ENCODE measurements around the gene B3GLCT.
"Not testable (repeated sequence)": the region's sequence is repeated elsewhere in the genome, so short reads cannot be mapped to it uniquely, and the experiment has no call there.

The B3GLCT gene

GRCh38 chr13:31327182-31327860, 127.5 kb downstream of the B3GLCT start:
- no peak overlapping the region for H3K4me3 ChIP-seq (ENCODE audit: low read length)
- no peak for DNase-seq (ENCODE audit: low read depth, low spot score)

- H3K4me3 ChIP-seq (ENCODE audit: low read length) = no peak overlapping the region
- no peak for DNase-seq (ENCODE audit: low read depth, low spot score)
Measured at GRCh38 chr13:31328549-31329235, 128.9 kb downstream of the B3GLCT start.

- no peak overlapping the region for H3K4me3 ChIP-seq (ENCODE audit: low read length)
- DNase-seq (ENCODE audit: low read depth, low spot score) = no peak
Measured at GRCh38 chr13:31330236-31330635, 130.5 kb downstream of the B3GLCT start.

- no peak overlapping the region for H3K4me3 ChIP-seq (ENCODE audit: low read length)
- DNase-seq (ENCODE audit: low read depth, low spot score) = no peak
Measured at GRCh38 chr13:31331068-31331467, 131.3 kb downstream of the B3GLCT start.

- DNase-seq (ENCODE audit: low read depth, low spot score) = no peak
- no peak overlapping the region for H3K4me3 ChIP-seq (ENCODE audit: low read length)
Measured at GRCh38 chr13:31334547-31334946, 134.8 kb downstream of the B3GLCT start.

GRCh38 chr13:31334994-31335557, 135.3 kb downstream of the B3GLCT start:
- no peak for DNase-seq (ENCODE audit: low read depth, low spot score)
- no peak overlapping the region for H3K4me3 ChIP-seq (ENCODE audit: low read length)

- H3K4me3 ChIP-seq (ENCODE audit: low read length); DNase-seq (ENCODE audit: low read depth, low spot score): not testable (repeated sequence)
Measured at GRCh38 chr13:31339616-31340015, 139.8 kb downstream of the B3GLCT start.

- not testable (repeated sequence) for H3K4me3 ChIP-seq (ENCODE audit: low read length); DNase-seq (ENCODE audit: low read depth, low spot score)
Measured at GRCh38 chr13:31340848-31341247, 141.1 kb downstream of the B3GLCT start.

- no peak overlapping the region for H3K4me3 ChIP-seq (ENCODE audit: low read length)
- no peak for DNase-seq (ENCODE audit: low read depth, low spot score)
Measured at GRCh38 chr13:31346891-31347290, 147.1 kb downstream of the B3GLCT start.

GRCh38 chr13:31349156-31349555, 149.4 kb downstream of the B3GLCT start:
- DNase-seq (ENCODE audit: low read depth, low spot score) = no peak
- H3K4me3 ChIP-seq (ENCODE audit: low read length) = no peak overlapping the region

- no peak for DNase-seq (ENCODE audit: low read depth, low spot score)
- no peak overlapping the region for H3K4me3 ChIP-seq (ENCODE audit: low read length)
Measured at GRCh38 chr13:31350560-31350959, 150.8 kb downstream of the B3GLCT start.

GRCh38 chr13:31351376-31351775, 151.6 kb downstream of the B3GLCT start:
- no peak for DNase-seq (ENCODE audit: low read depth, low spot score)
- H3K4me3 ChIP-seq (ENCODE audit: low read length) = no peak overlapping the region

- no peak for DNase-seq (ENCODE audit: low read depth, low spot score)
- no peak overlapping the region for H3K4me3 ChIP-seq (ENCODE audit: low read length)
Measured at GRCh38 chr13:31352467-31352866, 152.7 kb downstream of the B3GLCT start.

GRCh38 chr13:31355001-31355400, 155.2 kb downstream of the B3GLCT start:
- H3K4me3 ChIP-seq (ENCODE audit: low read length) = no peak overlapping the region
- DNase-seq (ENCODE audit: low read depth, low spot score) = no peak

- no peak overlapping the region for H3K4me3 ChIP-seq (ENCODE audit: low read length)
Measured at GRCh38 chr13:31356991-31357390, 157.2 kb downstream of the B3GLCT start.

GRCh38 chr13:31357581-31357980, 157.8 kb downstream of the B3GLCT start:
- H3K4me3 ChIP-seq (ENCODE audit: low read length) = no peak overlapping the region
- DNase-seq (ENCODE audit: low read depth, low spot score) = no peak

More at GRCh38 chr13:31356991-31357390, 157.2 kb downstream of the B3GLCT start:
- no peak for DNase-seq (ENCODE audit: low read depth, low spot score)

- DNase-seq (ENCODE audit: low read depth, low spot score) = no peak
- no peak overlapping the region for H3K4me3 ChIP-seq (ENCODE audit: low read length)
Measured at GRCh38 chr13:31361673-31362072, 161.9 kb downstream of the B3GLCT start.

GRCh38 chr13:31365630-31366029, 165.9 kb downstream of the B3GLCT start:
- no peak overlapping the region for H3K4me3 ChIP-seq (ENCODE audit: low read length)
- no peak for DNase-seq (ENCODE audit: low read depth, low spot score)

GRCh38 chr13:31367410-31367809, 167.6 kb downstream of the B3GLCT start:
- DNase-seq (ENCODE audit: low read depth, low spot score) = no peak
- no peak overlapping the region for H3K4me3 ChIP-seq (ENCODE audit: low read length)

GRCh38 chr13:31369213-31369612, 169.4 kb downstream of the B3GLCT start:
- DNase-seq (ENCODE audit: low read depth, low spot score) = no peak
- no peak overlapping the region for H3K4me3 ChIP-seq (ENCODE audit: low read length)

Data from Jurkat, Clone E6-1 (cell line).